Amygdala (tissue), 56 donors: ENCODE data around the gene LYPD6.

Experiments used
- DNase-seq, 56 donors: peaks; one replicate each; lab custom pipeline; 2025; lab: John Stamatoyannopoulos, UW

Gene LYPD6

DNA sequence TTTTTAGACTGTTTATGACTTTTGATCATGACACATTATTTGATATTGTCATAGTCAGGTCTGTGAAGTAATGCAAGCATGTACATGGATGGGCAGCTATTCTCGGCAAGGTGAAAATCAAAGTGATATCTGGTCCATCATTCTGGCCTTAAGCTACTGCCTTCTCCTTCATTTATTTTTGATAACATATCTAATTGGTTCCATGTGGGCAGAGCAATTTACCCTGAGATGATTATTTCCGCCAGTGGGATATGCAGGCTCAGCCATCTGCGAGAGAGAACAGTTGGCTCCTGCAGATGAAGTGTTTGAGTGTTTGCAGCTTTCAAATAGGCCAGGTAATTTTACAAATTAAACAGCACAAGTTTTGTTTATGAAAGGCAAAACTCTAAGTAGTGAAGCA, 116.4 kb downstream of the LYPD6 start:
- DNase-seq = no peak

DNA sequence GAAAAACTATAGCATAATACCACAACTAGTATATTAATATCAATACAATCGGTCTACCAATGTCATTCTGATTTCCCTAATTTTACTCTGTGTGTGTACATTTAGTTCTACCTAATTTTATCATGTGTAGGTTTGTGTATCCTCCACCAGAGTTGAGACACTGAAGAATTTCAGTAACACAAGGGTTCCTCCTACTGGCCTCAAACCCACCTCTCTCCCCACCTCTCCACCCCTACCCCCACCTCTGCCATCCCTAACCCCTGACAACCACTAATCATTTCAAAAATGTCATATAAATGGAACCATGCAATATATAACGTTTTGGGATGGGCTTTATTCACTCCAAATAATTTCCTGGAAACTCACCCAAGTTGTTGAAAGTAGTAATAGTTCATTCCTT, 117.9 kb downstream of the LYPD6 start:
- DNase-seq = no peak

DNA sequence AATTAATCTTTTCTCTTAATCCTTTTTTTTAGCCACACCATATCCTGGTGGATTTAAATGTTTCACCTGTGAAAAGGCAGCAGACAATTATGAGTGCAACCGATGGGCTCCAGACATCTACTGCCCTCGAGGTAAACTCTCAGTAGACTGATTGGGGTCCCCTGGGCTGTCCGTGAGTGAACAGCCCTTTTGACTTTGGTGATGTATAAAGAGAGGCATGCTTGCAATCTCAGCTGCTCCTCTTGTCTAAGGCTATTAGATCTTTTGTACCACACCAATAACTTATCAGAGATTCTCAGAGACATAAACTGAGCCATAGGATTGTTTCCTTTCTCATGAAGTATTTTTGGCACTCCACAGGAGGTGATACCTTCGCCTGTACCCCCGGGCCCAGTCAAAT, 118.6 kb downstream of the LYPD6 start:
- no peak for DNase-seq

DNA sequence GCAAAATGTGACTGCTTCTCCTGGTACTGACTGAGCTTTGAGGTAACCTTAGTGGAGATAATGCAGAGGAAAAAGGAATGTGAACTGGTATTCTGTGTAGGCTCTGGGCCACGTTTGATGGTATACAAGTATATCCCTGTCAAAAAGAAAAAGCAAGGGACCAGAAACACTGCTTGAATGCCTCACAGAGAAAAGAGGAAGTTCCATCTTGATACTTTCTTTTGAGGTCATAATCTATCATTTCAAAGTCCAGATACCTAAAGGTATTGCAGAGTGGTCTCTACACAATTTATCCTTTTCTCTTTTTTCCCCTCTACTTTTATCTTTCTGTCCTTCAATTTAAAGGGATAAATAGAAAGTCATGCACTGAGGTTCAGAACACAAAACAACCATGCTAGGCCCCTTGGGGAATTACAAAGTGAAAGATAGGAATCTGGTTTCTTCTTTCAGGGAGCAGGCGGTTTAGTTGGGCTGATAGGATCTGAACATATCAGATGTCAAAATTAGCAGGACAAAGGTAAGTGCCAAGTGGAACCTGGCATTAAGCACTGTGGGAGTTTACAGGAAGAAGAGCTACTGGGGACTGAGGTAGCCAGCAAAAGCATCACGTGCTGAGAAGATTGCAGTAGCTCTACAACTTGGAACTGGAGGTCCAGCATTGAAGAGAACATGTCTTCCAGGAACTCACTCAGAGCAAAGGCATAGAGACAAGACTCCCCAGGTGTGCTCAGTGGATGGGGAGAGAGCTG, 121.2 kb downstream of the LYPD6 start:
- DNase-seq = no peak

DNA sequence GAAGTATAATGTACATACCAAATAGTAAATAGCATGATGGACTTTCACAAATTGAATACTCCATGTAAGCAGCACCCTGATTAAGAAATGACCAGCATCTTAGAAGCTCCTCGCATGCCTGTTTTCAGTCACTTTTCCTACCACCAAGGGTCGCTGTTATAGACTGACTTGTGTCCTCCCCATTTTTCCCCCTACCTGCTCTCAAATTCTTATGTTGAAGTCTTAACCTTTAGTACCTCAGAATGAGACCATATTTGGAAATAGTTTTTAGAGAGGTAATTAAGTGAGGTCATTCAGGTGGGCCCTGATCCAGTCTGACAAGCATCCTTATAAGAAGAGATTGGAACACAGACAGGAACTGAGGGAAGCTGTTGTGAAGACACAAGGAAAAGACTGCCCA, 125.9 kb downstream of the LYPD6 start:
- no peak for DNase-seq

DNA sequence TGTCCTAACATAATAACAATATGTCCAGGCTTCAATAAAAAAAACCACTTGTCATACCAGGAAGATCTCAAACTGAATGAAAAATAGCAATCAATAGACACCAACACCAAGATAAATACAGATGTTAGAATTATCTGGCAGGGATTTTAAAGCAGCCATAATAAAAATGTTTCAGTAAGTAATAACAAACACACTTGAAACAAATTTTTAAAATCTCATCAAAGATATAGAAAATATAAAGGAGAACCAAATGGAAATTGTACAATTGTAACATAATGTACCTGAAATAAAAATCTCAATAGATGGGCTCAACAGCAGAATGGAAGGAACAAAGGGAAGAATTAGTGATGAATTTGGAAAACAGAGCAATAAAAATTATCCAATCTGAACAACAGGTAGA, 128.1 kb downstream of the LYPD6 start:
- DNase-seq = no peak

DNA sequence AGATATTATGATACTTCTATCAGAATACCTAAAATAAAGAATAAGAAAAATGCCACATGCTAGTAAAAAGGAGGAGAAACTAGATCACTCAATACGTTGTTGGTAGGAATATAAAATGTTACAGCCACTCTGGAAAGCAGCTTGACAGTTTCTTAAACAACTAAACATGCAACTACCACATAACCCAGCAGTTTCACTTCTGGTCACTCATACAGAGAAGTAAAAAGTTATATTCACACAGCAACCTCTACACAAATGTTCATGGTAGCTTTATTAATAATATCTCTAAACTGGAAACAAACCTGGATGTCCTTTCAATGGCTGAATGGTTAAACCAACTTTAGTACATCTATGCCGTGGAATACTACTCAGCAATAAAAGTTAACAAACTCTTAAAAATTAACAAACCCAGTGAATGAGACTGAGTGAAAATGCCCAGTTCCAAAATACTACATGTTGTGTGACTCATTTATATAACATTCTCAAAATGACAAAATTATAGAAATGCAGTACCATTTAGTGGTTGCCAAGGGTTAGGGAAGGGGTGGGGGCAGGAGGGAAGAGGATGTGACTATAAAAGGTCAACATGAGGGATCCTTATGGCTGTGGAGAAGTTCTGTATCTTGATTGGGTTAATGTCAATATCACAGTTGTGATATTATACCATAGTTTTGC, 133.1 kb downstream of the LYPD6 start:
- DNase-seq = no peak

DNA sequence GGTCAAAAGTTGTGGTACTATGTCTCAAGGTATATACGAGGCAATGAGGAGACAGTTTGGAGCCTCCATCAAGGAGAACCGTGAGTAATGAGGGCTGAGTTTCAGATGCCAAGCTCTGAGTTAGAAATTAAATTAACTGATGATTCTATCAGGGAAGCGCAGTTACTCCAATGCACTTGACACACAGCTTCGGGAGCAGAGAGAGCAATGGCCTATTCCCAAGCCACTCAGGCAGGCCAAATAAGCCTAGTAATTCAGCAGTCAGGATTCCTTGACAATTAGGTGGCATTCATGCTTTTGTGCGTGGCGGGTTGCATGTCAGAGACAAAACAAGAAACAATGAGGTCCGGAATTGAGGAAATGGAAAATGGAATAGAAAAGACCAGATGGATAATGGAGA, 134.0 kb downstream of the LYPD6 start:
- DNase-seq = no peak

DNA sequence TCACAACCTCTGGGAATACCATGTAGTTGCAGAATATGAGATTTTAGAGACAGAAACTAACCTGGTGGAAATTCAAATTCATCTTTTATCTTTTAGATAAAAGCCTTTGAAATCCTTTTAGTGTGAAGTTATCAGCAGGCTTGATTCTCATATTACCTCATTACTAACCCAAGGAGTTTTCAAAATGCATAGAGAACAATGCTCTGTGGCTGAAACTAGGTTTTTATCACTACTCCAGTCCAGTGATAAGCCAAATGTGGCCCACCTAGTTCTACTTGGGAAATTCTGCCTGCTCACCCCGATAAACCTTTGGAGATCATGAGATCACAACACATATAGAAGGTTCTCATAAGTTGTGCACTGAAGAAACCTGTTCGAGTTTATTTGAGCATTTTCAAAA, 135.5 kb downstream of the LYPD6 start:
- DNase-seq = no peak

DNA sequence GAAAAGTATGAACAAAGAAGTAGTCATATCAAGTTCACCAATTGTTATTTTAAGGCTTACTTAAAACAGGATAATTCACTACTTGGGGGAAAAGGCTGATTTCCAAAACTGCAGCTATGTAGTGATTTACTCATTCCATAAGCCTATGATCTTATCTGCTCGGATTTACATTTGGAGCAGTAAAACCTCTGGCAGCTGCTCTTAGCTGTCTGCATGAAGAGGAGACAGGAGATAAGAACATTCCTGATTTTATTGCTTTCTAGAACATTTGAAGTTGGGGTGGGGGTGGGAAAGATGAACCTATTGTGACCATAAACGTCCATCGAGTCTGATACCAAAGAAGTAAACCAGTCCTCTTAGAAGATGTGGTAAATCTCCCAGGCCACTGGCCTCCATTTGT, 136.2 kb downstream of the LYPD6 start:
- no peak for DNase-seq

DNA sequence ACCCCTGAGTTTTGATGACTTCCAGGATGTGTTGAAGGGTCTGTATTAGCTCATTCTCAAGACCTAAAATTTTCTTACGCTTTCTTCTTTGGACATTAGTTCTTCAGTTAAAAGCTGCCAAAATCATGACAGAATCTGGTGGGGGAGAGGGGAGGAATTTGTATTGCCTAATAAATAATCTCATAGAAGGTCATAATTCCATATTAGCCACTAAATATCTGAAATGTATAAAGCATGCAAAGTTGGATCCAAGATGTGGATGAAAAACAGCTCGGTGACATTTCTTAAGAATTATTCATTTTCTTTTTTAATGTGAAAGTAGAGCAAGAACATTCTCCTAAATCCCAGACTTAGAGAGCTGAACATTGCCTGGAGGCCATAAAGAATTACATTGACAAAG, 137.0 kb downstream of the LYPD6 start:
- DNase-seq = no peak

DNA sequence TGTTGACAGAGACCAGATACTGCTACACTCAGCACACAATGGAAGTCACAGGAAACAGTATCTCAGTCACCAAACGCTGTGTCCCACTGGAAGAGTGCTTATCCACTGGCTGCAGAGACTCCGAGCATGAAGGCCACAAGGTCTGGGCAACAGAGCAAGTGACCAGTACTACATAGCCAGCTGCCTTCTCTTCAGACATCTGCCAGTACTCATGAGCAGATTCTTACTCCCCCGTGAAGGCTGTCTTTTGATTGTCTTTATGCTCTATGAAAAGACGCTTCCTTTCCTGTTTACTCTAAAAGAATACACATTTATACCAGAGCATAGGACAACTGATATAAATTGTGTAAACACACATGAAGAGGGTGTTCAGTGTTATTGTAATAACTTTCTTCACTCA, 138.2 kb downstream of the LYPD6 start:
- DNase-seq = no peak

DNA sequence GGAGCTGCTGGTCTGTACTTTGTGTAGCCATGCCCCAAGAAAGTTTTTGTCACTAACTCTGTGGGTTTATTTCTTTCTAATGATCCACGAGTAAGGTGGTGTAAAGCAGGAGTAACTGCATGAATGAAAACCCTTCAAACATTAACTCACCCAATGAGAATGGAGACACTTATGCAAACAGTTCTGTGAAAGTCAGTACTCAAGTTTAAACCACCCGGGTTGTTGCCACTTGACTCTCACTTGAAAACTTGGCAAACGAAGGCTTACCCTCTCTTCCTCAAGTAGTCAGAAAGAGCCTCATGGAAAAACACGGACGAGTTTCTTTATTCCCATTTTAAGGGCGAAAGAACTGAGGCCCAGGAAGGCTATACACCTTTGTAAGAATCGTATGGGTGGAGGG, 139.7 kb downstream of the LYPD6 start:
- DNase-seq = no peak

DNA sequence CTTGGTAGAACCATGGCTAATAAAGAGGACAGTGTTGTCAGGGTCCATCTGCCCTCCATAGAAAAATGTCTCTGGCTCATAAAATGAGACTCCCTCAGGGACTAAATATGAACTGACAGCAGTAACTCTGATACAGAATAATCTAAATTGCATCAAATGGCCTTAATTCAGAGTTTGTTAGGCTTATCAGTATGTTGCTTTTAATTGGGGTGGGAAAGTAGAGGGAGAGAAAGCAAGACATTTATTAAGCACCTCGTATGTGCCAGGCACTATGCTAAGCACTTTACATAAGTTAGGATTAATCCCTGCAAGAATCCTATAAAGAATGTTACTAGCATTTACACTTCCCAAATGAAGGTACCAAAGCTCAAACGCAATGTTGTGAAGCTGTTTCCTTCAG, 142.0 kb downstream of the LYPD6 start:
- DNase-seq = no peak

DNA sequence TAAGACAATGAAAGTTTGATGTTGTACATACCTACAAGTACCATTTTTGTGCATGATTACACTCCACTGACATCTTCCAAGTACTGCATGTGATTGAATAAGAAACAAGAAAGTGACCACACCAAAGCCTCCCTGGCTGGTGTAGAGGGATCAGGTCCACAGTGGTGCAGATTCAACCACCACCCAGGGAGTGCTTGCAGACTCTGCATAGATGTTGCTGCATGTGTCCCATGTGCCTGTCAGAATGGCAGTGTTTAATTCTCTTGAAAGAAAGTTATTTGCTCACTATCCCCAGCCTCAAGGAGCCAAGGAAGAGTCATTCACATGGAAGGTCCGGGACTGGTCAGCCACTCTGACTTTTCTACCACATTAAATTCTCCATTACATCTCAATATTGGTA, 142.7 kb downstream of the LYPD6 start:
- no peak for DNase-seq

DNA sequence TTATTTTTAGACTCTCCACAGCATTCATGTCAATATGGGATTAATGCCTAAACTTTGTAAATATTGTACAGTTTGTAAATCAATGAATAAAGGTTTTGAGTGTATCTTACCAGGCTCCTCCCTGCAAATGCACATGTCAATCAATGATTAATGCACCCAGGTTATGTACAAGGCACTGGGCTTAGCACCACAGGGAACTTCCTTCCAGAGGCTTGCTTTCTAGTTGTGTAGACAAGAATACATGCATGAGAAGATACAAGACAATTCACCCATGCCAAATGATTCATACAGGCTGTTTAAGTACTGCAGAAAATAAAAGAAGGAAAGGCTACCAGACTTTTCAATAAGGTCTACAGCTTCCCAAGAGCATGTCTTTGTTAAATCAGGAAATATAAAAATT, 143.1 kb downstream of the LYPD6 start:
- DNase-seq = no peak

DNA sequence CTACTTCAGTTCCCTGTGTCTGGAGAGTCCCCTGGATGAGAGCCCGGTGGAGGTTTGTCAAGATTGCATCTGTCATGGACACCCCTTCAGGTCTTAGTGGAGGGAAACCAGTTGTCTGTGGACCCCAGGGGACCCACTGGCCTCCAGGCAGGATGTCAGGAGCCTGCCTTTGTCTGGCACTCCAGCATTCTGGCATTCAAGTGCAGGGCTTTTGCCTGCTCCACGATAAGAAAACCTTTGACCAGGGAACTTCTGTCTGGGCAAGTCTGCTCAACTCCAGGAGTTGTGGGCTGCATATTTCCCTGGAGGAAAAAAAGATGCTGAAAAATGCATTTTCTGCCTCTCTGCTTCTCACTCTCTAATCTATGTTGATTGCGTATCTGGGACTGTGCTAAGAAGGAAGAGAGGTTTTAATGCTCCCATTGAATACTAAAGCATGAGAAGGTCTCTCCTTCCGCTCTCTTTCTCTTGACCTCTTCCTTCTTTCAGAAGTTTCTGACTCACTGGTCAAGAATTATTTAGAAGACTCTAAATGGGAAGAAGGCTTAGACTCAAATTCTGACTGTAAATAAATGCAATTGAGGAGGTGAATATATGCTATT, 152.7 kb downstream of the LYPD6 start:
- no peak for DNase-seq

DNA sequence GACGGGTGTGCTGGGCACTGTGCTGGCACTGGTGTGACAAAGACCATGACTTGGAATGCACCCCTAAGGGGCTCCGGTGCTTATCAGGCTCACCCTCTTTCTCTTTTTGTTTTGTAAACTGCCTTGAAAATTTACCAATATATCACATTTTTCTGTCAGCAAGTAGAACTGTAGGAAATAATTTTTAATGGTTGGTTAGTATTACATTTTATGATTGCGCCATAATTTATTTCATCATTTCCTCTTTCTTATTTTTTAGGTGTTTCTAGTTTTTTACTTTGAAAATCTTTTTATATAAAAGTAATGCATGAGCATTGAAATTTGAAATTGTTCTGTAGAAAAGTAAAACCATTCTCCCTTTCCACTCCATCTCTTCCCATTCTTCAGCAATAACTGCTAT, 156.3 kb downstream of the LYPD6 start:
- DNase-seq = no peak

DNA sequence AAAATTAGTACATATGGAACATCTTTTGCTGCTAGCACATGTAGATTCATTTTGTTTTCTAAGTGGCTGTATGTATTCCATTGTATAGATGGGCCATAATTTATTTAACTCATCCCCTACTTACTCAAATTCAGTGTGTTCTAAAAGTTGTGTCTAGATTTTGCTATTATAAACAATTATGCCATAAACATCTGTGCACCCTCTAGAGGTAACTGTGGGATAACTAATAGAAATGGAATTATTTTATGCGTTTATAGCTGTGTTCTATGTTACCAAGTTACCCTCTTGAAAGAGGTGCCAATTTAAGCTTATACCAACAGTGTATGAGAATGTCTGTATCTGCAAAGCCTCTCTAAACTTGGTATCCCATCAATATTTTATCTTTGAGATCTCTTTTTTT, 156.8 kb downstream of the LYPD6 start:
- DNase-seq = no peak

DNA sequence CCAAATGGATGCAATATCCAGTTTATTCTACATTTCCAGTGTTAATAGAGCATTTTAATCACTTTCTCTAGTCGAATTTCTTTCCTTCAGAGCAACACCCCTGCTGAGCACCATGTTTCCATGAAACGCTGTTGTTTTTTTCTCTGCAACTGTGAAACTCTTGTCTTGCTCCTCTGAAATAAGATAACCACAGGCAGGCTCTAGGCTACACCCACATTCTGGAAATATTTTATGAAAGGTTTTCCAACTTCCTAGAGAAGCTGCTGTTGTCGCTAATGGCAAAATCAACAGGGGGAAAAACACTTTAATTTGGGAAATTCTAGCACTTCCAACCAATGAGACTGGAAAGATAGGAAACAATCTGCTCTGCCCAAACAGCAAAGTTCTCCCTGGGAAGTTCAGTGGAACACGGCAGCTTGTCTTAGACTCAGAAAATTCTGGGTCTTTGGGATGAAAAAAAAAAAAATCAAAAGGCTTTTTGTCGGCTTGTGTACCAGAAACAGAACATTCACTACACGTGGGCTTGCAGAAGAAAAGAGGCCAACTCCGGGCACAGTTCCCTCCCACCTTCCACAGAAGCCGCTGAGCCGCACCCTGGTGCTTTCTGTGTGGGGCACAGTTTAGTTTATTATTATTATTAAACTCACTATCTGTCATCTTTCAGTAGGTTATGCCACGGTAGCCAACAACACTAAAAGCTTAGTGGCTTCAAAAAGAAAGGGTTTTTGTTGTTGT, 158.5 kb downstream of the LYPD6 start:
- peak in 17 of 56 donors; percentile 0 to 60 (median 14) for DNase-seq

DNA sequence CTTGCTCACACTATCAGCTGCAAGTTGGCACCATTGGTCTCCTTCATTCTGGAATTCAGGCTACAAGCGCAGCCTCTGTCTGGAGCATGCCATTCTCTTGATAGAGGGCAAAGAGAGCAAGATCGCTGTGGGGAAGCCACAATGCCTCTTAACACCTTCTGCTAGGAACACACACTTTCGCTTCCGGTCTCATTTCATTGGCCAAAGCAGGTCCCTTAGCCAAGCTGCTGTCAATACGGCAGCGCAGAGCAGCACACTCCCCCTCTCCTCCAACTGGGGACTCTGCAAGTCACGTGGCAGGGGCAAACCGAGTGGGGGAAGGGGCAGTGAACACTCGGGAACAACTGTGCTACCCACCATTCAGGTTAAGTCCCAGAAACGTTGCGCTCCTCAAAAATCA, 159.1 kb downstream of the LYPD6 start:
- DNase-seq = peak in 20 of 56 donors; percentile 2 to 66 (median 16)
